Retina (tissue), 1 donor: ENCODE data around the gene ARHGAP42.
"Not testable (repeated sequence)": the region's sequence is repeated elsewhere in the genome, so short reads cannot be mapped to it uniquely, and the experiment has no call there.

Experiments used
- DNase-seq: peaks from one replicate; pipeline ENCODE4 v3.0.0-alpha.2; 2016

Gene ARHGAP42

DNA sequence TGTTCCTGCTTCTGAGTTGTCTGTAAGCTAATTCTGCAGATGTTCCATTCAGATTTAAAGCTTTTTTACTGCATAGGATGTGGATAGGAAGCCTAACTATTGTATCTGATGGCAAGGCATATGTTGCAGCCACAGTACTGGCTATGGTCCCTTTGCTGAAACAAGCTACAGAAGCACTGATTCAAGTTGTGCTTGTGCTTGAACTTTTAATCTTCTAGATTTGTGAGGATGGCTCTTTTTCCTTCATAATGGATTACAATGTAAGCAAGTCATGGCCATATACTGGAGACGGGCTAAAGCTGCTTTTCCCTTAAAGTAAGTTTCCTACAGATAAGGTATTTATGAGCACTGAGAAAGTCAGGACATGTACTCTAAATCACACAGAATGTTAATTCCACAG lies 303.8 kb downstream of the ARHGAP42 start:
- DNase-seq, result no peak

- no peak for DNase-seq
Observed at GRCh38 chr11:100991541-100991940, 304.5 kb downstream of the ARHGAP42 start.

DNA sequence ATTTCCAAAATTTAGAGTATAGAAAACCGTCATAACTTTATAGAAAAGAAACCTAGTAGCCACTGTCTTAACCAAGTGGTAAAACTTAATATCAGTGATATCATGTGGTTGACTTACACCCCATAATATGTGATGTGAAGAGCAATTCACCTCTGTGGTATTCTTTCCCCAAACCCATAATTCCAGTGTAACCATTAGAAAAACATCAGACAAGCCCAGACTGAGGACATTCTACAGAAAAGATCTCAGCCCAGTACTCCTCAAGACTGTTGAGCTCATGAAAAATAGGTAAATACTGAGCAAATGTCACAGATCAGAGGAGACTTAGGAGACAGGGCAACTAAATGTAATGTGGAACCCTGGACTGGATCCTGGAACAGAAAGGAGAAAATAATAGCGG lies 307.9 kb downstream of the ARHGAP42 start:
- no peak for DNase-seq

- DNase-seq, result no peak
Observed at GRCh38 chr11:100999756-101000155, 312.7 kb downstream of the ARHGAP42 start.

DNA sequence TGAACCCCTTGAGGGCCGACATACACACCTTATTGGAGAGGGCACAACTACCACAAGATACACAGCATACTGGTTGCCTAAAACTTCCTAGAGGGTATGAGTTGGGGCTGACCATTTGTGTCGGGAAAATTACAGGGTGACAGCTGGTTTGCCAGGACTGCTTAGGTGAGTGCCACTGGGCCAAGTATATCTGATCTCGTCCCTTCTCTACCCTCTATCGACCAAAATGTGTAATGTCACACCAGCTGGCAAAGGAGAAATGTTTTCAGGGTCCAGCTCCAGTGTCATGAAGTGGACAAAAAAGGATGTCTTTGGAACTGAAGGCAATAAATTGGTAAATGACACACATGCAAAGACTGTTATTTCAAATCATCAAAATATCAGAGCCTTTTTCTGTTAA lies 316.4 kb downstream of the ARHGAP42 start:
- DNase-seq, result no peak

DNA sequence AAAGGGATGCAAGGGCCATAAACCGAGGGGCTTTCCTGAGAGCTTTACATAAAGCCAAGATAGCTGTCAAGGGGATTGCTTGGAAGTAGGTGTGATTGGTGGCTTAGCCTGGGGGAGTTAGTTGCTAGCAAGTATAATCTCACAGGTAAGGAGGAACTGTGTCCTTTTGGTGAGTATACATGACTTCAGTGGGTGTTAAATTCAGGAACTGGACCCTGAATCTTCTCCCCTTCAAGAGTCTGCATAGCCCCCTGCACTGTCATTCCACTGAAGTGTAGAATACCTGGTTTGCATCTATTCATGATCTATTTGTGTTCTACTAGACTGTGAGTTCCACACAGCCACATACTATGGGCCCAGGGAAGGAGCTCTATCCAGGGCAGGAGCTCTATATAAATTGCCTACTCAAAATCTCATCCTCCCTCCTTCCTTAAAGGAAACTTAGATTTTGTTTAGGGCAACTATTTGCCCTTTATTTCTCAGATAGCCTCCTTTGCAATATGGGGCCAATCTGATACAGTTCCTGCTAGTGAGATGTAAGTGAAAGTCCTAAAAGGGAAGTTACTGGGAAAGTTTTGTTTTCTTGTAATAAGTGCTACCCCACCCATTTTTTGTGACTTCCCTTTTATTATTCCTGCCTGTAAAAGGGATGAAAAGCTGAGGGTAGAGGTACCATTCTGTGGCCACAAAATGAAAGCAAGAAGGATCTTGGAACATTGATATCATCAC lies 322.0 kb downstream of the ARHGAP42 start:
- no peak for DNase-seq

- no peak for DNase-seq
Observed at GRCh38 chr11:101009690-101010055, 322.6 kb downstream of the ARHGAP42 start.

- DNase-seq, result no peak
Observed at GRCh38 chr11:101010899-101011298, 323.8 kb downstream of the ARHGAP42 start.

GRCh38 chr11:101011881-101012280 lies 324.8 kb downstream of the ARHGAP42 start:
- no peak for DNase-seq

- not testable (repeated sequence) for DNase-seq
Observed at GRCh38 chr11:101013702-101014101, 326.6 kb downstream of the ARHGAP42 start.

GRCh38 chr11:101014600-101015285 lies 327.7 kb downstream of the ARHGAP42 start:
- no peak for DNase-seq

DNA sequence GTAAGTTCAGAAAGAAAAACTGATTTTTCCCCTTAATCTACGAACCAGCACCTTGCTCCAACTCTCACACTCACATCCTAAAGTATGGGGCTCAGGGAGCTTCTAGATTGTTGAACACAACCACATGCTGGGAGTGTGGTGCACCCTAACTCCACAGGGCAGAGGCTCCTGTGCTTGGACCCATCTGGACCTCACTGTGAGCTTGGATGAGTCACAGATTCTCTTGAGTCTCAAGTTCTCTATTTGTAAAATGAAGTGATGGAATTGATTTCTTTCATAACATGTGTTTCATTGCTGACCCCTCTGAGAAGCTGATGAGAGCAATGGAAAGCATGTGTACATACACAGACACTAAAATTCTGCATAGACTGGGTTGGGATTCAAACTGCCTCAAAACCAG lies 332.8 kb downstream of the ARHGAP42 start:
- DNase-seq, result no peak

DNA sequence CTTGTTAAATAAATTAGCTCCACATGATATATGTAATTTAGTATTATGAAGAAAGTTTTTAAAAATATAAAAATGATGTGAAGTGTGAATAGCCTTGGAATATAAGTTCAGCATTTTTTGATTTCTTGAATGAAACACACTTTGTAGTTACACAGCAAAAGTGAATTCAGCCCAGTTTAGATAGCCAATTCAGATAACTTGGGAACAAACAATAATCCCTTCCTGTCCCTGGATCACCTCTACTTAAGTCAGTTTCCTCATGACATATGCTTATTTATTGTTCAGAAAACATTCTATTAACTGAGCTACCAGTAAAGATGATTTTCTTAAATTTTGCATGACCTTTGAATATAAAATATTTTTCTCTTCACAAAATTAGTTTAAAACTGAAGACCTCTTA lies 335.2 kb downstream of the ARHGAP42 start:
- DNase-seq, result no peak

GRCh38 chr11:101028644-101029043 lies 341.6 kb downstream of the ARHGAP42 start:
- no peak for DNase-seq

- DNase-seq, result no peak
Observed at GRCh38 chr11:101030015-101030414, 342.9 kb downstream of the ARHGAP42 start.

DNA sequence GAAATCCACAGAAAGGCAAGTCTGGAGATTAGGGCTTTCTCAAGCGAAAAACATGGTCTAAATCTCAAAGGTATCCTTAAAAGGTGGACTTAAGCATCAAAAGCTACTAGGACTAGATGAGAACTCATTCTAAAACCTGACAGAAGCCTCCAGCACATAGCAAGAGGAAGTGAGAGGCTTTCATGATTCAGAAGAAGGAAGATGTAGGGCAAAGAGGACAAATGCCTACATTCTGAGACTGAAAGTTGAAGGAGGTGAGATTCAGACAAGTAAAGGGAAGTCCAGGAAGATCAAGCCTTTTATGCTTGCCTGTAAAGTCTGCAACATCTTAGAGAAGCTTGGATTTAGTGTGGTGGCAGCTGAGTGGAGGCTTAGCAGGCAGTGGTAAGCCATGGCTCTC lies 343.6 kb downstream of the ARHGAP42 start:
- DNase-seq, result no peak

GRCh38 chr11:101031713-101032112 lies 344.6 kb downstream of the ARHGAP42 start:
- no peak for DNase-seq

GRCh38 chr11:101032991-101033390 lies 345.9 kb downstream of the ARHGAP42 start:
- DNase-seq, result no peak

DNA sequence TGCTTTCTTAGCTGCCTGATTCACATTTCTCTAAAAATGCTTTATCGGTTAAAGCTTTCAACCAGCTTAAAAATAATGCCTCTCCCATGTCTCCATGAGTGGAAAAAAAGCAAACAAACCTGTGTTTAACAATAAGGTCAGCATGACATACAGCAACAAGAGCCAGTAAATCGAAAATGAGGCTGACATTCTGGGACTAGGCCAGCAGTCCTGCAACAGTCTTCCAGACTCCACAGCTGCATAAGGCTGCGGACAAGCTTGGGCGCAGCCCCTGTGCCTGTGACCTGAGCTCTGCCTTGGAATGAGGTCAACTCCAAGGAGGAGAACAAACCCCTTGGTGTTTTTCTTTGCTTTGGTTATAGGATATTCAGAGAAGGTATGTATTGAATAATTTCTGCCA lies 347.0 kb downstream of the ARHGAP42 start:
- DNase-seq, result no peak

DNA sequence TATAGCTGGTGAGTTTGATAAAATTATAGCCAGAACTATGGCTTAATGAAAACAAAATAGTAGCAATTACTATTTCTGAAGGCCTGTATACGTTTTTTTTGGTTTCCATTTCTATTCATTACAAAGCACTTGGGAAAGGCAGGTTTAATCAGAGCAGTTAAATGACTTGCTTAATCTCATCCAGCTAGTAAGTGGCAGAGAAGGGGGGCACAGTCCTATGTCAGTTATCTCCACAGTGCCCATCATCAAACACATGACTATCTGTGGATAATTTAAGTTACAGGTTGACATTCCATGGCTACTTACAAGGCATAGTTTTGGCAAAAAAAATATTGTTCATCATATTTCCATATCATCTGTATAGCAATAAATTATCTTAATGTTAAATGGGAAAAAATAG lies 348.8 kb downstream of the ARHGAP42 start:
- no peak for DNase-seq
